H1 (cell line): ENCODE measurements around the gene TJP2. TPM values are rescaled to one million over a fixed set of nuclear protein-coding genes. Genes with fewer than 3 reads are reported as not detected.
A peak's percentile ranks its signal among the peaks of the same experiment; 100 is the strongest.

Source experiments
- CTCF ChIA-PET: fragments of 300-600 bp; sonication (Branson Sonifier 250); formaldehyde crosslinking; loops from one replicate; lab custom pipeline; 2021; ENCODE audit not compliant: partially characterized antibody; lab: Charles Lee
- POLR2A ChIA-PET: fragments of 300-600 bp; sonication (Branson Sonifier 250); formaldehyde crosslinking; loops from one replicate; lab custom pipeline; 2021; ENCODE audit warnings: inconsistent platforms; ENCODE audit not compliant: partially characterized antibody; lab: Charles Lee
- DNase-seq, 2 experiments: peaks; one replicate each; pipeline versions ENCODE4 v3.0.0 to v3.0.0-alpha.2; 2010 to 2022; ENCODE audit warnings: low spot score in 2 of 2, low read depth in 1 of 2, mixed read lengths in 1 of 2
- FAIRE-seq: peaks from 2 replicates; lab custom pipeline; 2011; peaks lifted over from hg19 to GRCh38; lab: Jason Lieb, UNC
- H2AFZ ChIP-seq: 2 replicates; pipeline ENCODE4 v1.8.1; 2012; ENCODE audit warnings: low read length, inconsistent platforms
- H2AK5ac ChIP-seq: 2 replicates; pipeline ENCODE4 v1.6.1; 2013; ENCODE audit warnings: low read depth, low read length
- H2BK120ac ChIP-seq: replicated peaks from 2 replicates; pipeline ENCODE3; 2013; ENCODE audit warnings: low read depth, low read length, inconsistent platforms
- H2BK12ac ChIP-seq: 2 replicates; pipeline ENCODE4 v1.6.1; 2013; ENCODE audit warnings: low read depth, low read length
- H2BK15ac ChIP-seq: 2 replicates; pipeline ENCODE4 v1.6.1; 2013; ENCODE audit warnings: low read length
- H2BK20ac ChIP-seq: 2 replicates; pipeline ENCODE4 v1.6.1; 2013; ENCODE audit warnings: low read length
- H2BK5ac ChIP-seq: 2 replicates; pipeline ENCODE4 v1.6.1; 2013; ENCODE audit warnings: low read depth, low read length
- H3K14ac ChIP-seq: 2 replicates; pipeline ENCODE4 v1.6.1; 2013; ENCODE audit warnings: inconsistent platforms; ENCODE audit not compliant: insufficient read length
- H3K18ac ChIP-seq: 2 replicates; pipeline ENCODE4 v1.6.1; 2013; ENCODE audit warnings: low read length; ENCODE audit errors: extremely low read depth
- H3K23ac ChIP-seq: 2 replicates; pipeline ENCODE4 v1.6.1; 2013; ENCODE audit warnings: inconsistent platforms; ENCODE audit not compliant: insufficient read length
- H3K23me2 ChIP-seq: 2 replicates; pipeline ENCODE4 v1.6.1; 2013; ENCODE audit warnings: low read depth, low read length
- H3K27ac ChIP-seq: 2 replicates; pipeline ENCODE4 v1.6.1; 2011; ENCODE audit warnings: low read depth, low read length, inconsistent platforms
- H3K27me3 ChIP-seq, 4 experiments: replicated peaks in 1 of 4; 1 replicate in 1 of 4; 2 replicates in 3 of 4; pipeline versions ENCODE4 v1.6.1 to v1.8.1; 2011 to 2013; ENCODE audit warnings: low read length in 3 of 4, mild to moderate bottlenecking in 3 of 4, inconsistent platforms in 2 of 4, mixed read lengths in 2 of 4, moderate library complexity in 1 of 4; ENCODE audit not compliant: control insufficient read depth in 3 of 4, insufficient read depth in 3 of 4; ENCODE audit errors: extremely low read depth in 1 of 4
- H3K36me3 ChIP-seq, 4 experiments: 2 replicates each; pipeline versions ENCODE4 v1.6.1 to v1.8.1; 2011 to 2013; ENCODE audit warnings: mild to moderate bottlenecking in 4 of 4, low read length in 3 of 4, moderate library complexity in 2 of 4, control low read depth in 1 of 4, inconsistent platforms in 1 of 4; ENCODE audit not compliant: insufficient read depth in 4 of 4, control insufficient read depth in 2 of 4
- H3K4ac ChIP-seq: replicated peaks from 2 replicates; pipeline ENCODE3; 2013; ENCODE audit warnings: low read length, low read depth, mixed read lengths, inconsistent platforms; ENCODE audit not compliant: insufficient read length
- H3K4me1 ChIP-seq, 4 experiments: replicated peaks in 1 of 4; 1 replicate in 1 of 4; 2 replicates in 3 of 4; pipeline versions ENCODE4 v1.6.1 to v1.8.1; 2011 to 2013; ENCODE audit warnings: low read length in 3 of 4, inconsistent platforms in 2 of 4, mixed read lengths in 1 of 4; ENCODE audit not compliant: insufficient read depth in 4 of 4, control insufficient read depth in 3 of 4
- H3K4me2 ChIP-seq, 2 experiments: 2 replicates each; pipeline versions ENCODE4 v1.6.1 to v1.8.1; 2011 to 2013; ENCODE audit warnings: low read depth in 2 of 2, low read length in 2 of 2, control low read depth in 1 of 2, inconsistent platforms in 1 of 2, mild to moderate bottlenecking in 1 of 2; ENCODE audit not compliant: insufficient read depth in 1 of 2
- H3K4me3 ChIP-seq, 4 experiments: fragments of 200-600, 300-600 bp in 1 of 4; sonication (generic), shearing (Covaris generic), sonication (Bioruptor Twin) in 1 of 4; 2 replicates each; pipeline versions ENCODE4 v1.5.1 to v1.8.1; 2011 to 2016; ENCODE audit warnings: low read length in 4 of 4, low read depth in 3 of 4, control low read depth in 2 of 4, inconsistent platforms in 2 of 4, mild to moderate bottlenecking in 2 of 4, mixed read lengths in 1 of 4, moderate library complexity in 1 of 4; ENCODE audit not compliant: insufficient read depth in 2 of 4; ENCODE audit errors: extremely low read depth in 1 of 4
- H3K56ac ChIP-seq: replicated peaks from 2 replicates; pipeline ENCODE3; 2013; ENCODE audit warnings: low read depth, mild to moderate bottlenecking, mixed read lengths, low read length, inconsistent platforms; ENCODE audit not compliant: insufficient read length
- H3K79me1 ChIP-seq: 2 replicates; pipeline ENCODE4 v1.6.1; 2013; ENCODE audit warnings: low read depth, low read length, control low read depth
- H3K79me2 ChIP-seq, 2 experiments: 2 replicates each; pipeline versions ENCODE4 v1.6.1 to v1.8.1; 2012 to 2013; ENCODE audit warnings: low read length in 2 of 2, mild to moderate bottlenecking in 2 of 2, inconsistent platforms in 1 of 2; ENCODE audit not compliant: insufficient read depth in 2 of 2, control insufficient read depth in 1 of 2
- H3K9ac ChIP-seq, 4 experiments: replicated peaks in 1 of 4; 1 replicate in 1 of 4; 2 replicates in 3 of 4; pipeline versions ENCODE4 v1.6.1 to v1.8.1; 2011 to 2013; ENCODE audit warnings: low read depth in 3 of 4, low read length in 3 of 4, control low read depth in 2 of 4, mild to moderate bottlenecking in 2 of 4, moderate library complexity in 2 of 4, inconsistent platforms in 1 of 4; ENCODE audit errors: extremely low read depth in 1 of 4
- H3K9me3 ChIP-seq, 2 experiments: 2 replicates each; pipeline versions ENCODE4 v1.6.1 to v1.8.1; 2012 to 2013; ENCODE audit warnings: mild to moderate bottlenecking in 2 of 2, moderate library complexity in 2 of 2, control low read depth in 1 of 2, inconsistent platforms in 1 of 2, low read depth in 1 of 2, low read length in 1 of 2, mixed read lengths in 1 of 2; ENCODE audit not compliant: insufficient read depth in 2 of 2
- H4K20me1 ChIP-seq, 2 experiments: replicated peaks in 1 of 2; 2 replicates each; pipeline versions ENCODE3 to v1.8.1; 2011 to 2013; ENCODE audit warnings: inconsistent platforms in 2 of 2, low read length in 2 of 2, mild to moderate bottlenecking in 1 of 2; ENCODE audit not compliant: insufficient read depth in 2 of 2, control insufficient read depth in 1 of 2
- H4K5ac ChIP-seq: 2 replicates; pipeline ENCODE4 v1.6.1; 2013; ENCODE audit warnings: low read length, low read depth, mixed read lengths, inconsistent platforms; ENCODE audit not compliant: insufficient read length
- H4K8ac ChIP-seq: 2 replicates; pipeline ENCODE4 v1.8.0; 2013; ENCODE audit warnings: mild to moderate bottlenecking, moderate library complexity, low read length, inconsistent platforms; ENCODE audit not compliant: insufficient read depth; ENCODE audit errors: extremely low read depth
- H4K91ac ChIP-seq: replicated peaks from 2 replicates; pipeline ENCODE3; 2013; ENCODE audit warnings: low read length, mixed read lengths, inconsistent platforms; ENCODE audit not compliant: insufficient read length
- ASH2L ChIP-seq: fragments of 200-600, 300-600 bp; sonication (generic); IDR thresholded peaks from one replicate; pipeline ENCODE4 v1.7.1; 2017; ENCODE audit warnings: low read length
- CBX8 ChIP-seq: fragments of 300-800, 300-1000 bp; sonication (generic); IDR thresholded peaks from 2 replicates; pipeline ENCODE4 v1.7.1; 2016; ENCODE audit warnings: low read depth, low read length, borderline replicate concordance
- CTBP2 ChIP-seq: IDR thresholded peaks from 2 replicates; pipeline ENCODE4 v1.7.0; 2011; ENCODE audit warnings: borderline replicate concordance, mild to moderate bottlenecking, moderate library complexity, mixed read lengths, low read length; ENCODE audit not compliant: insufficient read depth, insufficient read length
- RNF2 ChIP-seq: fragments of 200-900, 300-1000 bp; sonication (generic); IDR thresholded peaks from 2 replicates; pipeline ENCODE4 v1.7.1; 2016; ENCODE audit warnings: borderline replicate concordance, low read depth, mild to moderate bottlenecking, antibody characterized with exemption, low read length; ENCODE audit not compliant: poor library complexity, severe bottlenecking; ENCODE audit errors: missing control alignments
- WGBS, 2 experiments: shearing (Covaris generic) in 1 of 2; methylation state at CpG; one replicate each; pipeline versions ENCODE4 v1.1.6 to v1.1.7; 2013 to 2015; ENCODE audit warnings: low lambda C conversion rate in 2 of 2, mixed read lengths in 2 of 2, inconsistent platforms in 1 of 2, low coverage in 1 of 2, missing lambda C conversion rate in 1 of 2; ENCODE audit not compliant: insufficient replicate concordance in 2 of 2, insufficient coverage in 1 of 2, insufficient read length in 1 of 2; ENCODE audit errors: extremely low coverage in 1 of 2, missing lambda C conversion rate in 1 of 2; 5-methylcytosine and 5-hydroxymethylcytosine counted together
- polyA plus RNA-seq, 7 experiments: library from polyadenylated mRNA; depleted of rRNA in 3 of 7; stranded (reverse) in 5 of 7; unstranded in 2 of 7; fragments of >200 nt in 5 of 7; fragments of 200-250 nt in 2 of 7; gene quantifications; 1 replicate in 5 of 7; 2 replicates in 1 of 7; 4 replicates in 1 of 7; pipeline versions ENCODE4 v1.2.1 to v1.2.3, GENCODE V29; 2011 to 2013; ENCODE audit warnings: missing spikeins in 2 of 7, mixed read lengths in 2 of 7
- total RNA-seq: library from RNA; stranded (reverse); fragmentation: NEBNext Ultra II Directional; extraction: Animal tissue kit (Norgen Biotek cat#: 25700); gene quantifications from 2 replicates; pipeline ENCODE4 v1.2.1, GENCODE V29; 2021

Gene TJP2
- total and polyA plus RNA-seq, 2 of the 8 experiments (the other 6 are each of a cell fraction or from before 2014, with no cell fraction given): 54.9 to 137 TPM

DNA sequence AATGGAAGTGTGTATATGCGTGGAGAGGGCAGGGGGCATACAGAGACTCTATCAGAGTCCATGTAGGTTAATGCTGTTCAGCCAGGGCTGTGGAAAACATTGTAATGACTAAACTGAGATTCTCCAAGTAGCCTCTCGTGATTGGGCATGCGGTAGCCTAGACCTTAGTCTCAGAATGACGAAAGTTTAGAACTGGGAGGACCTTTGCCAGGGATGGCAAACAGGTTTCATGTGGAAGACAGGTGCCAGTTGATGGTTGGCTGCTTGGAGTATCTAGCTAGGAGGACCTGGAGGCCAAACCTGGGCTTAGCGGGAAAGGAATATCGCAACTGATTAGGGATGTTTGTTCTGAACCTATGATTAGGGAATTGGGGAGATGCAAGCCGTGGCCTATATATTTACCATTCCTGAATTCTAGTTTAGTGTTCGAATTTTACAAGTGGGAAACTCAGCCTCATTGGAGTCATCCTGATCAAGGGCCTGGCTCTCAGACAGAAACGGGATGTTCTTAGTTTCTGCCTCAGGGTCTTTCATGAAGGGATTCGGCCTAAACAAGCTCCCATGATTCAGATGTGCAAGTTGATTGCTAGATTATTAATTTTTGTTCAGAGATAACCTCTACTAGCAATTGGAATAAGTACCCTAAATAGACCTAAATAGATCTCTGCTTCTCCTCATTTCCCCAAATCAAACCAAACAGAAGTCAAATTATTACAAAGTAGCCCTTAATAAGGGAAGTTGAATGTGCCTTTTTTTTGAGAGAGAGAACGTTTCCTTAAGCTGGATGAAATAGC is 26.8 kb upstream of the TJP2 start:
- no peak for FAIRE-seq
- H3K4ac ChIP-seq: no peak overlapping the region
- no peak for TF ChIP-seq ASH2L
- TF ChIP-seq RNF2: no peak
- no peak for TF ChIP-seq CBX8
- TF ChIP-seq CTBP2: no peak

More for the DNA sequence above, 26.8 kb upstream of the TJP2 start:
- no peak overlapping the region for H2AK5ac ChIP-seq
- no peaks in the 10 kb centered on the region for H3K27me3 ChIP-seq
- H3K27ac ChIP-seq: no peak overlapping the region
- no peak overlapping the region; a peak in 1 of 7 replicates for H3K9ac ChIP-seq
- 94% methylated on average over 11 of the region's 11 CpGs; no CpG with 5 or more reads in 1 of the 2 experiments for WGBS, 2 experiments
- no peak overlapping the region for H3K4me2 ChIP-seq
- no peak overlapping the region for H3K4me3 ChIP-seq
- no peak overlapping the region for H2BK5ac ChIP-seq
- no peak overlapping the region for H2BK15ac ChIP-seq
- H2BK12ac ChIP-seq: no peak overlapping the region
- no peaks in the 10 kb centered on the region for H3K23me2 ChIP-seq
- H2BK20ac ChIP-seq: no peak overlapping the region
- H4K20me1 ChIP-seq: peaks cover 0 to 2% of the 10 kb centered on the region in 2 experiments
- no peak overlapping the region for H3K23ac ChIP-seq
- no peak overlapping the region for H4K8ac ChIP-seq
- peaks cover 3% of the 10 kb centered on the region; the same call in 1 of the 2 replicates for H3K79me1 ChIP-seq
- H3K79me2 ChIP-seq: peaks cover 0 to 80% of the 10 kb centered on the region in 2 experiments; a peak in 3 of 4 replicates
- H3K56ac ChIP-seq: no peak overlapping the region
- ChIA-PET CTCF (interaction anchor here (0.7 to 3.2 kb wide), 4 partner anchors 11 to 94 kb away, joined by 3 to 9 read pairs (median 4); no protein-coding TSS in a partner anchor), POLR2A (interaction anchor here (0.6 to 1.4 kb wide), 4 partner anchors 10 to 615 kb away, joined by 3 to 6 read pairs (median 4); no protein-coding TSS in a partner anchor)
- peak in 1 of 2 experiments; percentile 39 for DNase-seq
- H2BK120ac ChIP-seq: no peak overlapping the region
- H3K14ac ChIP-seq: no peak overlapping the region
- no peak overlapping the region for H3K18ac ChIP-seq
- H3K4me1 ChIP-seq: peaks cover 0 to 3% (median 0%) of the 10 kb centered on the region in 4 experiments; a peak in 2 of 7 replicates
- no peak overlapping the region for H2AFZ ChIP-seq
- H4K91ac ChIP-seq: no peak overlapping the region
- H3K9me3 ChIP-seq: no peaks in the 10 kb centered on the region
- H4K5ac ChIP-seq: no peak overlapping the region
- peaks cover 0 to 9% (median 6%) of the 10 kb centered on the region in 4 experiments; a peak in 3 of 8 replicates for H3K36me3 ChIP-seq
